ES-I3 (cell line): Measurements from ENCODE around the gene SPATA3.
"Not testable (repeated sequence)": the region's sequence is repeated elsewhere in the genome, so short reads cannot be mapped to it uniquely, and the experiment has no call there.

Experiments
- H3K36me3 ChIP-seq: 2 replicates; pipeline ENCODE4 v1.6.1; 2013; ENCODE audit warnings: mild to moderate bottlenecking, low read length, control low read depth, moderate library complexity; ENCODE audit not compliant: insufficient read depth
- H3K4me1 ChIP-seq: 2 replicates; pipeline ENCODE4 v1.6.1; 2013; ENCODE audit warnings: mild to moderate bottlenecking, control low read depth, low read length; ENCODE audit not compliant: insufficient read depth
- H3K9ac ChIP-seq: 2 replicates; pipeline ENCODE4 v1.6.1; 2013; ENCODE audit warnings: low read depth, mild to moderate bottlenecking, low read length, moderate library complexity
- H3K9me3 ChIP-seq: 2 replicates; pipeline ENCODE4 v1.6.1; 2013; ENCODE audit warnings: mild to moderate bottlenecking, low read length, moderate library complexity; ENCODE audit not compliant: control insufficient read depth, insufficient read depth

Gene SPATA3

GRCh38 chr2:230958820-230959756, 36.8 kb upstream of the SPATA3 start:
- Histone ChIP-seq H3K4me1 (no peaks in the 10 kb centered on the region), H3K9ac (no peak overlapping the region), H3K9me3 (no peaks in the 10 kb centered on the region), H3K36me3 (no peaks in the 10 kb centered on the region)

- Histone ChIP-seq H3K4me1 (no peaks in the 10 kb centered on the region), H3K9ac (no peak overlapping the region), H3K36me3 (no peaks in the 10 kb centered on the region), H3K9me3 (no peaks in the 10 kb centered on the region)
Measured at GRCh38 chr2:230960026-230960425, 35.9 kb upstream of the SPATA3 start.

- Histone ChIP-seq H3K4me1 (no peaks in the 10 kb centered on the region), H3K9me3 (no peaks in the 10 kb centered on the region), H3K36me3 (no peaks in the 10 kb centered on the region), H3K9ac (no peak overlapping the region)
Measured at GRCh38 chr2:230961091-230961491, 34.8 kb upstream of the SPATA3 start.

- Histone ChIP-seq H3K4me1 (no peaks in the 10 kb centered on the region), H3K36me3 (no peaks in the 10 kb centered on the region), H3K9ac (no peak overlapping the region), H3K9me3 (no peaks in the 10 kb centered on the region)
Measured at GRCh38 chr2:230964136-230964730, 31.7 kb upstream of the SPATA3 start.

- Histone ChIP-seq H3K9ac (no peak overlapping the region), H3K9me3 (no peaks in the 10 kb centered on the region), H3K4me1 (no peaks in the 10 kb centered on the region), H3K36me3 (no peaks in the 10 kb centered on the region)
Measured at GRCh38 chr2:230967113-230967512, 28.8 kb upstream of the SPATA3 start.

- not testable (repeated sequence) for H3K9me3 ChIP-seq, H3K9ac ChIP-seq, H3K36me3 ChIP-seq
Measured at GRCh38 chr2:230968314-230968713, 27.6 kb upstream of the SPATA3 start.

GRCh38 chr2:230968921-230969658, 26.8 kb upstream of the SPATA3 start:
- H3K9me3 ChIP-seq = peaks cover 4% of the 10 kb centered on the region
- no peaks in the 10 kb centered on the region for H3K36me3 ChIP-seq
- no peaks in the 10 kb centered on the region for H3K4me1 ChIP-seq
- no peak overlapping the region; the same call in 1 of the 2 replicates for H3K9ac ChIP-seq

More at GRCh38 chr2:230968314-230968713, 27.6 kb upstream of the SPATA3 start:
- H3K4me1 ChIP-seq = not testable (repeated sequence)

GRCh38 chr2:230969659-230970015, 26.3 kb upstream of the SPATA3 start:
- Histone ChIP-seq H3K36me3 (no peaks in the 10 kb centered on the region), H3K9ac (no peak overlapping the region; the same call in 1 of the 2 replicates), H3K4me1 (no peaks in the 10 kb centered on the region), H3K9me3 (peaks cover 8% of the 10 kb centered on the region)

- peaks cover 10% of the 10 kb centered on the region for H3K9me3 ChIP-seq
- no peaks in the 10 kb centered on the region for H3K4me1 ChIP-seq
- H3K36me3 ChIP-seq = no peaks in the 10 kb centered on the region
- H3K9ac ChIP-seq = no peak overlapping the region
Measured at GRCh38 chr2:230972046-230972445, 23.9 kb upstream of the SPATA3 start.

GRCh38 chr2:230974096-230974913, 21.6 kb upstream of the SPATA3 start:
- H3K4me1 ChIP-seq = no peaks in the 10 kb centered on the region
- no peak overlapping the region for H3K9ac ChIP-seq
- H3K9me3 ChIP-seq = peaks cover 10% of the 10 kb centered on the region
- H3K36me3 ChIP-seq = no peaks in the 10 kb centered on the region

GRCh38 chr2:230975927-230976326, 20.0 kb upstream of the SPATA3 start:
- Histone ChIP-seq H3K9ac (no peak overlapping the region), H3K36me3 (no peaks in the 10 kb centered on the region), H3K4me1 (no peaks in the 10 kb centered on the region), H3K9me3 (peaks cover 10% of the 10 kb centered on the region)

- no peak overlapping the region for H3K9ac ChIP-seq
- H3K36me3 ChIP-seq = no peaks in the 10 kb centered on the region
- peaks cover 10% of the 10 kb centered on the region for H3K9me3 ChIP-seq
- H3K4me1 ChIP-seq = no peaks in the 10 kb centered on the region
Measured at GRCh38 chr2:230976671-230977171, 19.2 kb upstream of the SPATA3 start.

GRCh38 chr2:230980468-230980867, 15.5 kb upstream of the SPATA3 start:
- H3K4me1 ChIP-seq = peaks cover 9% of the 10 kb centered on the region
- no peaks in the 10 kb centered on the region; the same call in 1 of the 2 replicates for H3K9me3 ChIP-seq
- H3K9ac ChIP-seq = no peak overlapping the region
- H3K36me3 ChIP-seq = no peaks in the 10 kb centered on the region

GRCh38 chr2:230981704-230982103, 14.2 kb upstream of the SPATA3 start:
- peaks cover 20% of the 10 kb centered on the region for H3K4me1 ChIP-seq
- no peaks in the 10 kb centered on the region for H3K36me3 ChIP-seq
- no peaks in the 10 kb centered on the region for H3K9me3 ChIP-seq
- H3K9ac ChIP-seq = no peak overlapping the region
